Ectodermal cell (in vitro differentiated cells): ENCODE measurements around the gene GPR137B.

Experiments
- H3K27ac ChIP-seq: 2 replicates; pipeline ENCODE4 v1.7.0; 2013; ENCODE audit warnings: mild to moderate bottlenecking, low read depth, low read length; ENCODE audit not compliant: insufficient read depth, poor library complexity, severe bottlenecking
- H3K27me3 ChIP-seq: 2 replicates; pipeline ENCODE4 v1.7.0; 2013; ENCODE audit warnings: mild to moderate bottlenecking, low read length; ENCODE audit not compliant: insufficient read depth, control insufficient read depth, poor library complexity, severe bottlenecking
- H3K36me3 ChIP-seq: one replicate; pipeline ENCODE4 v1.7.0; 2013; ENCODE audit warnings: low read length; ENCODE audit not compliant: control insufficient read depth, insufficient read depth
- H3K4me1 ChIP-seq: one replicate; pipeline ENCODE4 v1.7.0; 2013; ENCODE audit warnings: low read length; ENCODE audit not compliant: control insufficient read depth, insufficient read depth
- H3K4me3 ChIP-seq: 2 replicates; pipeline ENCODE4 v1.7.0; 2013; ENCODE audit warnings: low read depth, low read length, control low read depth; ENCODE audit not compliant: insufficient read depth
- H3K9me3 ChIP-seq: 2 replicates; pipeline ENCODE4 v1.7.0; 2013; ENCODE audit warnings: mild to moderate bottlenecking, low read length, moderate library complexity; ENCODE audit not compliant: control insufficient read depth
- WGBS, 2 experiments: methylation state at CpG; one replicate each; pipeline ENCODE4 v1.1.7; 2013; ENCODE audit warnings: missing lambda C conversion rate in 2 of 2; 5-methylcytosine and 5-hydroxymethylcytosine counted together

Gene GPR137B

DNA sequence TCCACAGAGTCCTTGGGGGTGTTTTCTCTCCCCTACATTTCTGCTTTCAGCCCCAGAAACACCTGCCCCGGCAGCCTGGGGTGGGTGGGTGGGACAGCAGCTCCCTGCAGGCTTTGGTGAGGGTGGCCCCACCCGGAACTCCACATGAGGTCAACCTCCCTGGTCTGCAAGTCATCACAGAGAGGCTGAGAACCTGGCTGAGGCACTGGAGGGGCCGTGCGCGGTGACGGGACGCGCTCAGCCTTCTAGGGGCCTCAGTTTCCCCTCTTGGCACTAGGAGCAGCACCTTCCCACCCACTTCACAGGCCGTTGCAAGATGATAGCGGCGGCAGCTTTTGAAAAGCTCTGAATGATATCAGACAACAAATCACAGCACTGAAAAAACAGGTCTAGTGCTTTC is 39.7 kb upstream of the GPR137B start:
- Histone ChIP-seq H3K4me3 (no peak overlapping the region), H3K4me1 (no peaks in the 10 kb centered on the region), H3K27me3 (no peaks in the 10 kb centered on the region), H3K36me3 (no peaks in the 10 kb centered on the region), H3K9me3 (no peaks in the 10 kb centered on the region), H3K27ac (no peak overlapping the region)
- 88 to 89% methylated on average over 11 of the region's 11 CpGs for WGBS, 2 experiments

- WGBS, 2 experiments: 8 to 14% methylated on average over 7 of the region's 7 CpGs
- H3K9me3 ChIP-seq: no peaks in the 10 kb centered on the region
- H3K4me1 ChIP-seq: no peaks in the 10 kb centered on the region
- H3K27me3 ChIP-seq: no peaks in the 10 kb centered on the region
- H3K36me3 ChIP-seq: no peaks in the 10 kb centered on the region
- H3K27ac ChIP-seq: no peak overlapping the region
- H3K4me3 ChIP-seq: no peak overlapping the region
Measured at GRCh38 chr1:236103059-236103458, 39.3 kb upstream of the GPR137B start.

GRCh38 chr1:236103646-236104218 is 38.6 kb upstream of the GPR137B start:
- Histone ChIP-seq H3K27me3 (no peaks in the 10 kb centered on the region), H3K36me3 (no peaks in the 10 kb centered on the region), H3K4me1 (no peaks in the 10 kb centered on the region), H3K27ac (no peak overlapping the region), H3K4me3 (no peak overlapping the region), H3K9me3 (no peaks in the 10 kb centered on the region)
- 37% methylated on average over 13 of the region's 13 CpGs for WGBS, 2 experiments

GRCh38 chr1:236107121-236107907 is 35.0 kb upstream of the GPR137B start:
- H3K27me3 ChIP-seq: no peaks in the 10 kb centered on the region
- H3K4me1 ChIP-seq: no peaks in the 10 kb centered on the region
- H3K9me3 ChIP-seq: no peaks in the 10 kb centered on the region
- H3K27ac ChIP-seq: no peak overlapping the region
- 88 to 92% methylated on average over 9 of the region's 9 CpGs for WGBS, 2 experiments
- H3K4me3 ChIP-seq: no peak overlapping the region
- no peaks in the 10 kb centered on the region for H3K36me3 ChIP-seq

DNA sequence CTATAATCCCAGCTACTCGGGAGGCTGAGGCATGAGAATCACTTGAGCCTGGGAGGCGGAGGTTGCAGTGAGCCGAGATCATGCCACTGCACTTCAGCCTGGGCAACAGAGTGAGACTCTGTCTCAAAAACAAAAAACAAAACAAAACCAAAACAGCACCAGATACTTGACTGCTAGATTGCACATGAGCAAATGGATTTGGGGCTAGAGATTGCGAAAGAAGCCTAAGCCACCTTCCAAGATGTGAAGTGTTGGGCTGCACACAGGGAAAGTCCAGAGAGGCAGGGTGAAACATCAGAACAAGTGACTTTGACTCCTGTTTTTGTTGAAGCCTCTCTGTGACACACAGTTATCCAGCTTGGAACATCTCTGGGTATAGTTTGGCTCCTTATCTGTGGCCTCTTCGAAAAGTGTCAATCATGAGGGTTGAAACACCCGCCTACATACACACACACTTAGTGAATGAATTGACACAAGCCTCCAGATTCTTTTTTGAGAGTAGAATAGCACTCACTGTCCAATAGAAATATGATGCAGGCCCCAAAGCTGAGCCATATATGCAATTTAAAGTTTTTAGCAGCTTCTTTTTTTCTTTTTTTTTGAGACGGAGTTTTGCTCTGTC is 34.2 kb upstream of the GPR137B start:
- WGBS, 2 experiments: 90 to 96% methylated on average over 7 of the region's 7 CpGs
- no peaks in the 10 kb centered on the region for H3K4me1 ChIP-seq
- H3K27ac ChIP-seq: no peak overlapping the region
- H3K36me3 ChIP-seq: no peaks in the 10 kb centered on the region
- H3K4me3 ChIP-seq: no peak overlapping the region
- H3K27me3 ChIP-seq: no peaks in the 10 kb centered on the region
- no peaks in the 10 kb centered on the region for H3K9me3 ChIP-seq

GRCh38 chr1:236110137-236110536 is 32.2 kb upstream of the GPR137B start:
- no peaks in the 10 kb centered on the region for H3K27me3 ChIP-seq
- no peak overlapping the region for H3K4me3 ChIP-seq
- no peaks in the 10 kb centered on the region for H3K36me3 ChIP-seq
- no peaks in the 10 kb centered on the region for H3K4me1 ChIP-seq
- WGBS, 2 experiments: 93 to 95% methylated on average over 13 of the region's 13 CpGs
- no peaks in the 10 kb centered on the region for H3K9me3 ChIP-seq
- H3K27ac ChIP-seq: no peak overlapping the region

DNA sequence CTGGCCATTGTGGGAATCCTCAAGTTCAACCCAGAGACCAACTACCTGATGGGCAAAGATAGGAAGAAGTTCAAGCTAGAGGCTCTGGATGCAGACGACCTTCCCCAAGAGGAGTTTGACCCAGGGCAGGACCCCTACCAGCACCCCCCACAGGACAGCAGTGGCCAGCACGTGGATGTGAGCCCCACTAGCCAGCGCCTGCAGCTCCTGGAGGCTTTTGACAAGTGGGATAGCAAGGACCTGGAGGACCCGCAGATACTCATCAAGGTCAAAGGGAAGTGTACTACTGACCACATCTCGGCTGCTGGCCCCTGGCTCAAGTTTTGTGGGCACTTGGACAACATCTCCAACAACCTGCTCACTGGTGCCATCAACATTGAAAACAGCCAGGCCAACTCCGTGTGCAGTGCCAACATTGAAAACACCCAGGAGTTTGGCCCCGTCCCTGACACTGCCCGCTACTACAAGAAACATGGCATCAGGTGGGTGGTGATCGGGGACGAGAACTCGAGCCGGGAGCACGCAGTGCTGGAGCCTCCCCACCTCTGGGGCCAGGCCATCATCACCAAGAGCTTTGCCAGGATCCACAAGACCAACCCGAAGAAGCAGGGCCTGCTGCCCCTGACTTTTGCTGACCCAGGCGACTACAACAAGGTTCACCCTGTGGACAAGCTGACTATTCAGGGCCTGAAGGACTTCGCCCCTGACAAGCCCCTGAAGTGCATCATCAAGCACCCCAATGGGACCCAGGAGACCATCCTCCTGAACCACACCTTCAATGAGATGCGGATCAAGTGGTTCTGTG is 30.6 kb upstream of the GPR137B start:
- Histone ChIP-seq H3K36me3 (no peaks in the 10 kb centered on the region), H3K27me3 (no peaks in the 10 kb centered on the region), H3K4me1 (no peaks in the 10 kb centered on the region), H3K4me3 (no peak overlapping the region), H3K27ac (no peak overlapping the region), H3K9me3 (no peaks in the 10 kb centered on the region)
- 91 to 92% methylated on average over 17 of the region's 17 CpGs for WGBS, 2 experiments

GRCh38 chr1:236112332-236112627 is 30.1 kb upstream of the GPR137B start:
- no peaks in the 10 kb centered on the region for H3K4me1 ChIP-seq
- no peaks in the 10 kb centered on the region for H3K36me3 ChIP-seq
- H3K27ac ChIP-seq: no peak overlapping the region
- H3K4me3 ChIP-seq: no peak overlapping the region
- no peaks in the 10 kb centered on the region for H3K27me3 ChIP-seq
- WGBS, 2 experiments: 93 to 97% methylated on average over 6 of the region's 6 CpGs
- H3K9me3 ChIP-seq: no peaks in the 10 kb centered on the region

GRCh38 chr1:236113324-236114032 is 28.9 kb upstream of the GPR137B start:
- WGBS, 2 experiments: 89 to 93% methylated on average over 15 of the region's 15 CpGs
- Histone ChIP-seq H3K4me1 (no peaks in the 10 kb centered on the region), H3K36me3 (no peaks in the 10 kb centered on the region), H3K4me3 (no peak overlapping the region), H3K9me3 (no peaks in the 10 kb centered on the region), H3K27me3 (no peaks in the 10 kb centered on the region), H3K27ac (no peak overlapping the region)
